HepG2 (cell line): ENCODE measurements around the gene XXYLT1.
"Not testable (repeated sequence)": the region's sequence is repeated elsewhere in the genome, so short reads cannot be mapped to it uniquely, and the experiment has no call there.

ENCODE experiments used
- ERF ChIP-seq: IDR thresholded peaks from 2 replicates; pipeline ENCODE4 v1.6.1; 2018; ENCODE audit warnings: missing biosample characterization, missing genetic modification reagents
- KAT2B ChIP-seq: fragments of 150-350 bp; IDR thresholded peaks from 2 replicates; pipeline ENCODE4 v1.6.1; 2014; ENCODE audit warnings: low read depth, low read length, borderline replicate concordance
- MXI1 ChIP-seq: IDR thresholded peaks from 3 replicates; pipeline ENCODE4 v1.6.1; 2012; ENCODE audit warnings: low read depth, low read length, inconsistent platforms, borderline replicate concordance
- POLR2A ChIP-seq, 2 experiments: IDR thresholded peaks; 2 replicates each; pipeline ENCODE4 v1.6.1; 2011; ENCODE audit warnings: low read depth in 2 of 2, low read length in 2 of 2, mild to moderate bottlenecking in 1 of 2, moderate library complexity in 1 of 2; ENCODE audit not compliant: insufficient read depth in 1 of 2
- ZNF251 ChIP-seq: sonication (generic); formaldehyde crosslinking; IDR thresholded peaks from 2 replicates; pipeline ENCODE4 v1.9.0; 2021; ENCODE audit warnings: mild to moderate bottlenecking, missing genetic modification reagents
- ZNF335 ChIP-seq: sonication (generic); formaldehyde crosslinking; IDR thresholded peaks from 2 replicates; pipeline ENCODE4 v1.4.0; 2020; ENCODE audit warnings: missing genetic modification reagents
- ZNF772 ChIP-seq: sonication (generic); formaldehyde crosslinking; IDR thresholded peaks from 2 replicates; pipeline ENCODE4 v1.5.0; 2020; ENCODE audit warnings: mild to moderate bottlenecking, missing genetic modification reagents
- TF ChIP-seq, protein P1 (sequence below): sonication (generic); formaldehyde crosslinking; IDR thresholded peaks from 2 replicates; pipeline ENCODE4 v1.8.1; 2023; ENCODE audit warnings: missing genetic modification reagents, mild to moderate bottlenecking, borderline replicate concordance
- TF ChIP-seq, protein P2 (sequence below), 2 experiments: IDR thresholded peaks; 2 replicates each; pipeline ENCODE4 v1.6.1; 2011 to 2012; ENCODE audit warnings: low read length in 2 of 2, borderline replicate concordance in 1 of 2, low read depth in 1 of 2, mild to moderate bottlenecking in 1 of 2, moderate library complexity in 1 of 2
- TF ChIP-seq, protein P3 (sequence below): sonication (generic); formaldehyde crosslinking; IDR thresholded peaks from 2 replicates; pipeline ENCODE4 v1.4.0; 2020; ENCODE audit warnings: missing genetic modification reagents
- TF ChIP-seq, protein P4 (sequence below), 2 experiments: sonication (generic) in 1 of 2; formaldehyde crosslinking in 1 of 2; IDR thresholded peaks; 2 replicates each; pipeline versions ENCODE4 v1.5.1 to v1.6.1; 2011 to 2020; ENCODE audit warnings: borderline replicate concordance in 1 of 2, low read depth in 1 of 2, low read length in 1 of 2, mild to moderate bottlenecking in 1 of 2, missing genetic modification reagents in 1 of 2, moderate library complexity in 1 of 2
- TF ChIP-seq, protein P5 (sequence below): sonication (generic); formaldehyde crosslinking; IDR thresholded peaks from 2 replicates; pipeline ENCODE4 v1.5.0; 2020; ENCODE audit warnings: mild to moderate bottlenecking, missing genetic modification reagents, moderate library complexity
- TF ChIP-seq, protein P6 (sequence below): sonication (generic); formaldehyde crosslinking; IDR thresholded peaks from 2 replicates; pipeline ENCODE4 v1.5.0; 2020; ENCODE audit warnings: missing genetic modification reagents, mild to moderate bottlenecking, borderline replicate concordance
- TF ChIP-seq, protein P7 (sequence below): sonication (generic); formaldehyde crosslinking; IDR thresholded peaks from 2 replicates; pipeline ENCODE4 v1.4.0; 2020; ENCODE audit warnings: missing genetic modification reagents

DNA sequence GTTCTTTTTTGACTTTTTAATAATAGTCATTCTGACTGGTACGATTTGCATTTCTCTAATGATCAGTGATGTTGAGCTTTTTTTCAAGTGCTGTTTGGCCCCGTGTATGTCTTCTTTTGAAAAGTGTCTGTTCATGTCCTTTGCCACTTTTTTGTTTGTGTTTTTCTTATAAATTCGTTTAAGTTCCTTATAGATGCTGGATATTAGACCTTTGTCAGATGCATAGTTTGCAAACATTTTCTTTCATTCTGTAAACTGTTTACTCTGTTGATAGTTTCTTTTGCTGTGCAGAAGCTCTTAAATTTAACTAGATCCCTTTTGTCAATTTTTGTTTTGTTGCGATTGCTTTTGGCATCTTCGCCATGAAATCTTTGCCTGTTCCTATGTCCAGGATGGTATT is 220.7 kb downstream of the XXYLT1 start:
- not testable (repeated sequence) for TF ChIP-seq ERF (CRISPR knock-in tag); ZNF772 (CRISPR knock-in tag); KAT2B; POLR2A (IDR thresholded peaks at IDR 0.05; ENCODE audit: insufficient read depth in 1 of 2, low read depth in 2 of 2, low read length in 2 of 2); ZNF251 (CRISPR knock-in tag); MXI1; ZNF335
- TF ChIP-seq, protein P1, sequence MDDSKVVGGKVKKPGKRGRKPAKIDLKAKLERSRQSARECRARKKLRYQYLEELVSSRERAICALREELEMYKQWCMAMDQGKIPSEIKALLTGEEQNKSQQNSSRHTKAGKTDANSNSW (CRISPR knock-in tag) = not testable (repeated sequence)
- TF ChIP-seq, protein P2, sequence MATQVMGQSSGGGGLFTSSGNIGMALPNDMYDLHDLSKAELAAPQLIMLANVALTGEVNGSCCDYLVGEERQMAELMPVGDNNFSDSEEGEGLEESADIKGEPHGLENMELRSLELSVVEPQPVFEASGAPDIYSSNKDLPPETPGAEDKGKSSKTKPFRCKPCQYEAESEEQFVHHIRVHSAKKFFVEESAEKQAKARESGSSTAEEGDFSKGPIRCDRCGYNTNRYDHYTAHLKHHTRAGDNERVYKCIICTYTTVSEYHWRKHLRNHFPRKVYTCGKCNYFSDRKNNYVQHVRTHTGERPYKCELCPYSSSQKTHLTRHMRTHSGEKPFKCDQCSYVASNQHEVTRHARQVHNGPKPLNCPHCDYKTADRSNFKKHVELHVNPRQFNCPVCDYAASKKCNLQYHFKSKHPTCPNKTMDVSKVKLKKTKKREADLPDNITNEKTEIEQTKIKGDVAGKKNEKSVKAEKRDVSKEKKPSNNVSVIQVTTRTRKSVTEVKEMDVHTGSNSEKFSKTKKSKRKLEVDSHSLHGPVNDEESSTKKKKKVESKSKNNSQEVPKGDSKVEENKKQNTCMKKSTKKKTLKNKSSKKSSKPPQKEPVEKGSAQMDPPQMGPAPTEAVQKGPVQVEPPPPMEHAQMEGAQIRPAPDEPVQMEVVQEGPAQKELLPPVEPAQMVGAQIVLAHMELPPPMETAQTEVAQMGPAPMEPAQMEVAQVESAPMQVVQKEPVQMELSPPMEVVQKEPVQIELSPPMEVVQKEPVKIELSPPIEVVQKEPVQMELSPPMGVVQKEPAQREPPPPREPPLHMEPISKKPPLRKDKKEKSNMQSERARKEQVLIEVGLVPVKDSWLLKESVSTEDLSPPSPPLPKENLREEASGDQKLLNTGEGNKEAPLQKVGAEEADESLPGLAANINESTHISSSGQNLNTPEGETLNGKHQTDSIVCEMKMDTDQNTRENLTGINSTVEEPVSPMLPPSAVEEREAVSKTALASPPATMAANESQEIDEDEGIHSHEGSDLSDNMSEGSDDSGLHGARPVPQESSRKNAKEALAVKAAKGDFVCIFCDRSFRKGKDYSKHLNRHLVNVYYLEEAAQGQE (IDR thresholded peaks at IDR 0.05; ENCODE audit: borderline replicate concordance in 1 of 2, low read depth in 1 of 2, low read length in 2 of 2) = not testable (repeated sequence)
- TF ChIP-seq, protein P3, sequence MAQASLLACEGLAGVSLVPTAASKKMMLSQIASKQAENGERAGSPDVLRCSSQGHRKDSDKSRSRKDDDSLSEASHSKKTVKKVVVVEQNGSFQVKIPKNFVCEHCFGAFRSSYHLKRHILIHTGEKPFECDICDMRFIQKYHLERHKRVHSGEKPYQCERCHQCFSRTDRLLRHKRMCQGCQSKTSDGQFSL (CRISPR knock-in tag) = not testable (repeated sequence)
- TF ChIP-seq, protein P4, sequence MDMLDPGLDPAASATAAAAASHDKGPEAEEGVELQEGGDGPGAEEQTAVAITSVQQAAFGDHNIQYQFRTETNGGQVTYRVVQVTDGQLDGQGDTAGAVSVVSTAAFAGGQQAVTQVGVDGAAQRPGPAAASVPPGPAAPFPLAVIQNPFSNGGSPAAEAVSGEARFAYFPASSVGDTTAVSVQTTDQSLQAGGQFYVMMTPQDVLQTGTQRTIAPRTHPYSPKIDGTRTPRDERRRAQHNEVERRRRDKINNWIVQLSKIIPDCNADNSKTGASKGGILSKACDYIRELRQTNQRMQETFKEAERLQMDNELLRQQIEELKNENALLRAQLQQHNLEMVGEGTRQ (IDR thresholded peaks at IDR 0.05; ENCODE audit: low read depth, low read length) = not testable (repeated sequence)
- TF ChIP-seq, protein P4 (CRISPR knock-in tag; IDR thresholded peaks at IDR 0.05; ENCODE audit: borderline replicate concordance) = not testable (repeated sequence)
- TF ChIP-seq, protein P5, sequence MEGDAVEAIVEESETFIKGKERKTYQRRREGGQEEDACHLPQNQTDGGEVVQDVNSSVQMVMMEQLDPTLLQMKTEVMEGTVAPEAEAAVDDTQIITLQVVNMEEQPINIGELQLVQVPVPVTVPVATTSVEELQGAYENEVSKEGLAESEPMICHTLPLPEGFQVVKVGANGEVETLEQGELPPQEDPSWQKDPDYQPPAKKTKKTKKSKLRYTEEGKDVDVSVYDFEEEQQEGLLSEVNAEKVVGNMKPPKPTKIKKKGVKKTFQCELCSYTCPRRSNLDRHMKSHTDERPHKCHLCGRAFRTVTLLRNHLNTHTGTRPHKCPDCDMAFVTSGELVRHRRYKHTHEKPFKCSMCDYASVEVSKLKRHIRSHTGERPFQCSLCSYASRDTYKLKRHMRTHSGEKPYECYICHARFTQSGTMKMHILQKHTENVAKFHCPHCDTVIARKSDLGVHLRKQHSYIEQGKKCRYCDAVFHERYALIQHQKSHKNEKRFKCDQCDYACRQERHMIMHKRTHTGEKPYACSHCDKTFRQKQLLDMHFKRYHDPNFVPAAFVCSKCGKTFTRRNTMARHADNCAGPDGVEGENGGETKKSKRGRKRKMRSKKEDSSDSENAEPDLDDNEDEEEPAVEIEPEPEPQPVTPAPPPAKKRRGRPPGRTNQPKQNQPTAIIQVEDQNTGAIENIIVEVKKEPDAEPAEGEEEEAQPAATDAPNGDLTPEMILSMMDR (CRISPR knock-in tag) = not testable (repeated sequence)
- TF ChIP-seq, protein P6, sequence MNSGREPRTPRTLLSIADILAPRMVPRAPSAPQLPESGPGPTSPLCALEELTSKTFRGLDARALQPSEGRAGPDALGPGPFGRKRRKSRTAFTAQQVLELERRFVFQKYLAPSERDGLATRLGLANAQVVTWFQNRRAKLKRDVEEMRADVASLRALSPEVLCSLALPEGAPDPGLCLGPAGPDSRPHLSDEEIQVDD (CRISPR knock-in tag) = not testable (repeated sequence)
- TF ChIP-seq, protein P7, sequence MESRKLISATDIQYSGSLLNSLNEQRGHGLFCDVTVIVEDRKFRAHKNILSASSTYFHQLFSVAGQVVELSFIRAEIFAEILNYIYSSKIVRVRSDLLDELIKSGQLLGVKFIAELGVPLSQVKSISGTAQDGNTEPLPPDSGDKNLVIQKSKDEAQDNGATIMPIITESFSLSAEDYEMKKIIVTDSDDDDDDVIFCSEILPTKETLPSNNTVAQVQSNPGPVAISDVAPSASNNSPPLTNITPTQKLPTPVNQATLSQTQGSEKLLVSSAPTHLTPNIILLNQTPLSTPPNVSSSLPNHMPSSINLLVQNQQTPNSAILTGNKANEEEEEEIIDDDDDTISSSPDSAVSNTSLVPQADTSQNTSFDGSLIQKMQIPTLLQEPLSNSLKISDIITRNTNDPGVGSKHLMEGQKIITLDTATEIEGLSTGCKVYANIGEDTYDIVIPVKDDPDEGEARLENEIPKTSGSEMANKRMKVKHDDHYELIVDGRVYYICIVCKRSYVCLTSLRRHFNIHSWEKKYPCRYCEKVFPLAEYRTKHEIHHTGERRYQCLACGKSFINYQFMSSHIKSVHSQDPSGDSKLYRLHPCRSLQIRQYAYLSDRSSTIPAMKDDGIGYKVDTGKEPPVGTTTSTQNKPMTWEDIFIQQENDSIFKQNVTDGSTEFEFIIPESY (CRISPR knock-in tag) = not testable (repeated sequence)
